ENCODE data around the gene AK1. TPM values are rescaled to one million over a fixed set of nuclear protein-coding genes. Genes with fewer than 3 reads are reported as not detected.

AK1 gene
- total RNA-seq, 1 experiment from 2014 or later: 39.2 TPM

- Histone ChIP-seq H3K9me3 (no peaks in the 10 kb centered on the region), H3K4me3 (ENCODE audit: low read depth, low read length) (no peak overlapping the region), H3K4me1 (peaks cover 25% of the 10 kb centered on the region), H3K36me3 (ENCODE audit: control insufficient read depth, insufficient read depth, low read length) (no peaks in the 10 kb centered on the region; the same call in 1 of the 2 replicates), H3K27me3 (replicated peaks; ENCODE audit: control insufficient read depth, insufficient read depth, low read length) (no peaks in the 10 kb centered on the region)
- intact Hi-C loops (cut with micrococcal nuclease; ENCODE audit: unreplicated experiment): no loop called here
- no peaks in the 10 kb centered on the region for H3K4me1 Mint-ChIP-seq (ENCODE audit: low read depth, unreplicated experiment)
- H3K36me3 Mint-ChIP-seq (ENCODE audit: insufficient read depth, unreplicated experiment): no peaks in the 10 kb centered on the region
- H3K27me3 Mint-ChIP-seq (ENCODE audit: insufficient read depth, unreplicated experiment): no peaks in the 10 kb centered on the region
- no TSS peak for BruUV-seq (replicated peaks)
- H3K27ac Mint-ChIP-seq (ENCODE audit: unreplicated experiment): no peak overlapping the region
- no peak overlapping the region for H3K4me3 Mint-ChIP-seq (ENCODE audit: unreplicated experiment)
- ChIA-PET CTCF (no interaction called here), POLR2A (no interaction called here)
- no peak for TF ChIP-seq CTCF (IDR thresholded peaks at IDR 0.05; ENCODE audit: insufficient read depth in 1 of 2, low read depth in 1 of 2, low read length in 1 of 2, severe bottlenecking in 1 of 2, unreplicated experiment in 1 of 2)
- no peaks in the 10 kb centered on the region for H3K9me3 Mint-ChIP-seq (ENCODE audit: unreplicated experiment)
- no peak for DNase-seq
Measured at GRCh38 chr9:127908660-127908926, 31.1 kb upstream of the AK1 start.

GRCh38 chr9:127907867-127908659 lies 30.6 kb upstream of the AK1 start:
- no TSS peak for BruUV-seq (replicated peaks)
- no peak for TF ChIP-seq CTCF (IDR thresholded peaks at IDR 0.05; ENCODE audit: insufficient read depth in 1 of 2, low read depth in 1 of 2, low read length in 1 of 2, severe bottlenecking in 1 of 2, unreplicated experiment in 1 of 2)
- Mint-ChIP-seq H3K9me3 (ENCODE audit: unreplicated experiment) (no peaks in the 10 kb centered on the region), H3K27ac (ENCODE audit: unreplicated experiment) (no peak overlapping the region), H3K27me3 (ENCODE audit: insufficient read depth, unreplicated experiment) (no peaks in the 10 kb centered on the region), H3K36me3 (ENCODE audit: insufficient read depth, unreplicated experiment) (no peaks in the 10 kb centered on the region), H3K4me3 (ENCODE audit: unreplicated experiment) (no peak overlapping the region), H3K4me1 (ENCODE audit: low read depth, unreplicated experiment) (no peaks in the 10 kb centered on the region)
- Histone ChIP-seq H3K36me3 (ENCODE audit: control insufficient read depth, insufficient read depth, low read length) (no peaks in the 10 kb centered on the region; the same call in 1 of the 2 replicates), H3K27me3 (replicated peaks; ENCODE audit: control insufficient read depth, insufficient read depth, low read length) (no peaks in the 10 kb centered on the region), H3K4me3 (ENCODE audit: low read depth, low read length) (no peak overlapping the region), H3K4me1 (peaks cover 22% of the 10 kb centered on the region), H3K9me3 (no peaks in the 10 kb centered on the region)
- ChIA-PET POLR2A (no interaction called here), CTCF (interaction anchor here (0.7 kb wide), 1 partner anchor 629 kb away, joined by 3 read pairs; no protein-coding TSS in a partner anchor)
- DNase-seq: no peak
- intact Hi-C loops (cut with micrococcal nuclease; ENCODE audit: unreplicated experiment): no loop called here

- BruUV-seq (replicated peaks): no TSS peak
- intact Hi-C loops (cut with micrococcal nuclease; ENCODE audit: unreplicated experiment): no loop called here
- TF ChIP-seq CTCF (IDR thresholded peaks at IDR 0.05; ENCODE audit: insufficient read depth in 1 of 2, low read depth in 1 of 2, low read length in 1 of 2, severe bottlenecking in 1 of 2, unreplicated experiment in 1 of 2): no peak
- H3K4me1 ChIP-seq: peaks cover 23% of the 10 kb centered on the region; the same call in 1 of the 2 replicates
- no peaks in the 10 kb centered on the region for H3K36me3 ChIP-seq (ENCODE audit: control insufficient read depth, insufficient read depth, low read length)
- ChIA-PET POLR2A (no interaction called here), CTCF (no interaction called here)
- no peak overlapping the region for H3K4me3 ChIP-seq (ENCODE audit: low read depth, low read length)
- Mint-ChIP-seq H3K4me3 (ENCODE audit: unreplicated experiment) (no peak overlapping the region), H3K9me3 (ENCODE audit: unreplicated experiment) (no peaks in the 10 kb centered on the region), H3K36me3 (ENCODE audit: insufficient read depth, unreplicated experiment) (peaks cover 5% of the 10 kb centered on the region), H3K27ac (ENCODE audit: unreplicated experiment) (no peak overlapping the region), H3K27me3 (ENCODE audit: insufficient read depth, unreplicated experiment) (no peaks in the 10 kb centered on the region), H3K4me1 (ENCODE audit: low read depth, unreplicated experiment) (peaks cover 6% of the 10 kb centered on the region)
- no peaks in the 10 kb centered on the region for H3K27me3 ChIP-seq (replicated peaks; ENCODE audit: control insufficient read depth, insufficient read depth, low read length)
- no peaks in the 10 kb centered on the region for H3K9me3 ChIP-seq
- no peak for DNase-seq
Measured at GRCh38 chr9:127905788-127906191, 28.3 kb upstream of the AK1 start.
